OCI-LY3 (cell line): ENCODE results near the gene GTPBP1.

Experiments
- H2AFZ ChIP-seq: fragments of 200-600, 300-600 bp; shearing (Covaris generic); 2 replicates; pipeline ENCODE4 v1.6.0; 2014; ENCODE audit warnings: antibody characterized with exemption, low read depth, low read length
- H3K27ac ChIP-seq: fragments of 200-600, 300-600 bp; sonication (generic); 2 replicates; pipeline ENCODE4 v1.5.1; 2014; ENCODE audit warnings: mild to moderate bottlenecking, low read length, moderate library complexity, mixed read lengths
- H3K27me3 ChIP-seq: fragments of 200-600, 300-600 bp; sonication (generic); 2 replicates; pipeline ENCODE4 v1.6.1; 2014; ENCODE audit warnings: low read depth, low read length, mixed read lengths
- H3K36me3 ChIP-seq: fragments of 200-600, 300-600 bp; sonication (generic); replicated peaks from 2 replicates; pipeline ENCODE3; 2014; ENCODE audit warnings: low read depth, low read length, mixed read lengths
- H3K4me1 ChIP-seq: fragments of 300-600, 200-600 bp; sonication (generic); 2 replicates; pipeline ENCODE4 v1.6.1; 2014; ENCODE audit warnings: low read length, mixed read lengths
- H3K4me2 ChIP-seq: fragments of 200-600, 300-600 bp; sonication (generic); 2 replicates; pipeline ENCODE4 v1.6.1; 2014; ENCODE audit warnings: low read length, mixed read lengths
- H3K4me3 ChIP-seq: fragments of 300-600, 200-600 bp; sonication (generic); 2 replicates; pipeline ENCODE4 v1.5.1; 2014; ENCODE audit warnings: antibody characterized with exemption, mild to moderate bottlenecking, low read length, moderate library complexity
- H3K79me2 ChIP-seq: fragments of 300-600, 200-600 bp; shearing (Covaris generic); 2 replicates; pipeline ENCODE4 v1.6.1; 2014; ENCODE audit warnings: mild to moderate bottlenecking, low read length, mixed read lengths
- H3K9ac ChIP-seq: fragments of 300-600, 200-600 bp; shearing (Covaris generic); 2 replicates; pipeline ENCODE4 v1.6.0; 2014; ENCODE audit warnings: mild to moderate bottlenecking, low read length, moderate library complexity
- H3K9me3 ChIP-seq: fragments of 200-600, 300-600 bp; shearing (Covaris generic); 2 replicates; pipeline ENCODE4 v1.6.1; 2014; ENCODE audit warnings: low read length, mixed read lengths; ENCODE audit not compliant: insufficient read depth
- H4K20me1 ChIP-seq: fragments of 200-600, 300-600 bp; sonication (generic); 2 replicates; pipeline ENCODE4 v1.6.1; 2016; ENCODE audit warnings: low read length, mixed read lengths; ENCODE audit not compliant: insufficient read depth
- EZH2phosphoT487 ChIP-seq: fragments of 200-600 bp; shearing (Covaris generic); IDR thresholded peaks from 2 replicates; pipeline ENCODE4 v1.6.1; 2018; ENCODE audit warnings: antibody characterized with exemption, mixed run types, low read depth
- TF ChIP-seq, protein P1 (sequence below): fragments of 200-600, 300-600 bp; sonication (generic); IDR thresholded peaks from 2 replicates; pipeline ENCODE4 v1.5.1; 2014; ENCODE audit warnings: antibody characterized with exemption, low read length, low read depth

The GTPBP1 gene

DNA sequence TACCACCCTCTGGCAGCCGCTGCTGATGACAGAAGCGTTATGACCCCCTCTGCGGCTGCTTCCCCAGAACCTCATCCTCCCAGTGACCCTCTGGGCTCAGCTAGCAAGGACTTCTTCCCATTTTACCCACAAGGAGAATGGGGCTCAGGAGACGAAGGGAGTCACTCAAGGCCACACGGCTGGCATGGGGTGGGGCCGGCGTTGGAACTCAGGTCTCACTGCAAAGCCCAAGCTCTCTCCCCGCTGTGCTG, 66.8 kb downstream of the GTPBP1 start:
- no peak overlapping the region for H2AFZ ChIP-seq
- H3K9ac ChIP-seq: no peak overlapping the region
- H3K4me2 ChIP-seq: no peak overlapping the region
- H3K27me3 ChIP-seq: 0 out of 2 replicates have a peak, but pooled peaks cover 5% of the 10 kb centered on the region
- no peaks in the 10 kb centered on the region for H4K20me1 ChIP-seq
- no peak overlapping the region for H3K4me3 ChIP-seq
- no peaks in the 10 kb centered on the region for H3K79me2 ChIP-seq
- H3K4me1 ChIP-seq: no peaks in the 10 kb centered on the region
- no peaks in the 10 kb centered on the region for H3K36me3 ChIP-seq
- H3K27ac ChIP-seq: no peak overlapping the region
- TF ChIP-seq EZH2phosphoT487: no peak
- TF ChIP-seq, protein P1, sequence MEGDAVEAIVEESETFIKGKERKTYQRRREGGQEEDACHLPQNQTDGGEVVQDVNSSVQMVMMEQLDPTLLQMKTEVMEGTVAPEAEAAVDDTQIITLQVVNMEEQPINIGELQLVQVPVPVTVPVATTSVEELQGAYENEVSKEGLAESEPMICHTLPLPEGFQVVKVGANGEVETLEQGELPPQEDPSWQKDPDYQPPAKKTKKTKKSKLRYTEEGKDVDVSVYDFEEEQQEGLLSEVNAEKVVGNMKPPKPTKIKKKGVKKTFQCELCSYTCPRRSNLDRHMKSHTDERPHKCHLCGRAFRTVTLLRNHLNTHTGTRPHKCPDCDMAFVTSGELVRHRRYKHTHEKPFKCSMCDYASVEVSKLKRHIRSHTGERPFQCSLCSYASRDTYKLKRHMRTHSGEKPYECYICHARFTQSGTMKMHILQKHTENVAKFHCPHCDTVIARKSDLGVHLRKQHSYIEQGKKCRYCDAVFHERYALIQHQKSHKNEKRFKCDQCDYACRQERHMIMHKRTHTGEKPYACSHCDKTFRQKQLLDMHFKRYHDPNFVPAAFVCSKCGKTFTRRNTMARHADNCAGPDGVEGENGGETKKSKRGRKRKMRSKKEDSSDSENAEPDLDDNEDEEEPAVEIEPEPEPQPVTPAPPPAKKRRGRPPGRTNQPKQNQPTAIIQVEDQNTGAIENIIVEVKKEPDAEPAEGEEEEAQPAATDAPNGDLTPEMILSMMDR: no peak
- H3K9me3 ChIP-seq: no peaks in the 10 kb centered on the region

DNA sequence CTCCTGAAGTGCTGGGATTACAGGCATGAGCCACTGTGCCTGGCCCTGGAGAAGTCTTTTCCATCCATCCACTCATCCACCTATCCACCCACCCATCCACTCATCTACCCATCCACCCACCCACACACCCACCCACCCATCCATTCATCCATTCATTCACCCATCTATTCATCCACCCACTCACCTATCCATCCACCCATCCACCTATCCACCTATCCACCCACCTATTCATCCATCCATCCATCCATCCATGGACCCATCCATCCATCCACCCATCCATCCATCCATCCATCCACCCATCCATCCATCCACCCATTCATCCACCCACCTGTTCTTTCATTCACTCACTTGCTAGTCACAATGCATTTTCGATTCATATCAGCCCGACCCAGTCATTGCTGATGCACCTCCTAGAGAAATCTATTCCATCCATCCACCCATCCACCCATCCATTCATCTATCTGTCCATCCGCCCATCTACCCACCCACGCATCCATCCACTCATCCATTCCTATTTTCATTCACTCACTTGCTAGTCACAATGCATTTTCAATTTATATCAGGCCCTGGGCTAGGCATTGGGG, 67.7 kb downstream of the GTPBP1 start:
- Histone ChIP-seq H3K9ac (no peak overlapping the region), H3K27ac (no peak overlapping the region), H3K4me2 (no peak overlapping the region), H2AFZ (no peak overlapping the region), H3K27me3 (no peaks in the 10 kb centered on the region), H3K4me3 (no peak overlapping the region), H3K36me3 (no peaks in the 10 kb centered on the region), H3K4me1 (no peaks in the 10 kb centered on the region), H3K9me3 (no peaks in the 10 kb centered on the region), H4K20me1 (no peaks in the 10 kb centered on the region), H3K79me2 (no peaks in the 10 kb centered on the region)
- TF ChIP-seq EZH2phosphoT487: no peak
- TF ChIP-seq, protein P1: no peak

DNA sequence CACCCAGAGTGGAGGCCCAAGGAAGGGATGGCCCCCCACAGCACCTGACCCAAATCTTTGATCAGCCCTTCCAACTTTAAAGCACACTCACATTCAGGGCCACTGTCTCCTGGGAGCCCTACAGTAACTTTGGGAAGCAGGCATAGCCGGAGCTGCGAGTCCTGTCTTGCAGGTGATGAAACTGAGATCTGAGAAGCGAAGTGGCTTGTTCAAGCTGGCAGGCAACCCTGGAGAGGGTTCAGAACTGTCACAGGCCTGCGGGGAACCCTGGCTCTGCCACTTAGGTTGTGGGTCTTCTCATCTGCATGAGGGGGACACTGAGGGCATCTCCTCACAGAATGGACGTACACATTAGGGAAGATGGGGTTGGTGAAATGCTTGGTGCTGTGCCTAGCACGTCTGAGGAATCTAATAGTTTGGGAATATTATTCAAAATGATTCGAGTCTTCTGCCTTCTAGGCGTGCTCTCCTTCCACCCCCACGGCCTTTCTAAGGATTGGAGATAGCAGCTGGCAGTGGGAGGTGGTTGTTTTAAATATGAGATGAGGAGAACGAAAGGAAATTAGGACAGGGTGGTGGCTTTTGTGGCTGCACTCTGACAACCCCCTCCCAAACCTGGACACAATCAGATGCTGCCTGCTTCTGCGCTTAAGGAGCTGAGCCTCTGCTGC, 68.9 kb downstream of the GTPBP1 start:
- Histone ChIP-seq H3K9ac (no peak overlapping the region), H3K79me2 (no peaks in the 10 kb centered on the region), H3K27me3 (no peaks in the 10 kb centered on the region), H3K9me3 (no peaks in the 10 kb centered on the region), H3K4me3 (no peak overlapping the region), H3K4me1 (no peaks in the 10 kb centered on the region), H2AFZ (no peak overlapping the region), H3K4me2 (no peak overlapping the region), H4K20me1 (no peaks in the 10 kb centered on the region), H3K36me3 (no peaks in the 10 kb centered on the region), H3K27ac (no peak overlapping the region)
- no peak for TF ChIP-seq EZH2phosphoT487
- TF ChIP-seq, protein P1: no peak

DNA sequence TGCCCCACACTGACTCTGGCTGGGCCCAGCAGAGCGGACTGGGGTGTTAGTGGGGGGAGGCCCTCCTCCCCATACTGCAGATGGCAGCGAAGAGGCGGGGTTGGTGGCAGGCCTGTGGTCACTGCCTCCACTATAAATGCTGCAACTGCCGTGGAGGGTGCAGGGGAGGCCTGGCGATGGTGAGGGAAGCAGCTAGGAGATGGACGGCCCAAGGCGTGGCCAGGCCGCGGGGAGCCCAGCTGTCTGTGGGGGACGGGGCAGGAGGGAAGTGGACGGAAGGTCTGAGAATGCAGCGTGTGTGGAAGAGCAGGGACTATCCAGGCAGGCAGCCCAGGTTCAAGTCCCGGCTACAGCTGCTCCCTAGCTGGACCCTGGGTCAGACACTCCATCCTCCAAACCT, 69.9 kb downstream of the GTPBP1 start:
- Histone ChIP-seq H3K79me2 (no peaks in the 10 kb centered on the region), H2AFZ (no peak overlapping the region), H3K9ac (no peak overlapping the region), H3K36me3 (no peaks in the 10 kb centered on the region), H4K20me1 (no peaks in the 10 kb centered on the region), H3K27ac (no peak overlapping the region), H3K4me3 (no peak overlapping the region), H3K4me1 (no peaks in the 10 kb centered on the region), H3K9me3 (no peaks in the 10 kb centered on the region), H3K27me3 (no peaks in the 10 kb centered on the region), H3K4me2 (no peak overlapping the region)
- TF ChIP-seq, protein P1: no peak
- no peak for TF ChIP-seq EZH2phosphoT487
